PC-3 (cell line): ENCODE results near the gene NFIC. TPM values are rescaled to one million over a fixed set of nuclear protein-coding genes. Genes with fewer than 3 reads are reported as not detected.
"Not testable (repeated sequence)": the region's sequence is repeated elsewhere in the genome, so short reads cannot be mapped to it uniquely, and the experiment has no call there.

ENCODE experiments used
- ATAC-seq: fragments of 200-7000 bp; cut with Tn5 transposase; 2 replicates; pipeline ENCODE4 v1.9.1; 2020; ENCODE audit warnings: mild to moderate bottlenecking, moderate library complexity
- BruUV-seq: library from RNA; stranded (reverse); fragments of 400-500 nt; replicated peaks from 2 replicates; lab custom pipeline; 2021; lab: Mats Ljungman, UMichigan
- CTCF ChIA-PET: fragments of 300-600 bp; sonication (Branson Sonifier 250); formaldehyde crosslinking; loops from one replicate; lab custom pipeline; 2022; ENCODE audit warnings: antibody characterized with exemption; lab: Charles Lee
- POLR2A ChIA-PET: fragments of 300-600 bp; sonication (Branson Sonifier 250); formaldehyde crosslinking; loops from one replicate; lab custom pipeline; 2022; ENCODE audit warnings: antibody characterized with exemption; ENCODE audit not compliant: unreplicated experiment; lab: Charles Lee
- DNase-seq: peaks from one replicate; pipeline ENCODE4 v3.0.0-alpha.2; 2015
- H2AFZ ChIP-seq: fragments of 300-600 bp; sonication (generic); 2 replicates; pipeline ENCODE4 v1.6.0; 2016; ENCODE audit warnings: antibody characterized with exemption, low read length
- H3F3A ChIP-seq: fragments of 300-600 bp; sonication (generic); one replicate; pipeline ENCODE4 v1.6.0; 2017; ENCODE audit warnings: antibody characterized with exemption, low read length, control low read depth, mild to moderate bottlenecking; ENCODE audit not compliant: unreplicated experiment
- H3K27ac ChIP-seq: fragments of 300-600 bp; sonication (generic); 2 replicates; pipeline ENCODE4 v1.5.1; 2016; ENCODE audit warnings: mild to moderate bottlenecking, low read length
- H3K27me3 ChIP-seq: fragments of 300-600 bp; sonication (generic); 2 replicates; pipeline ENCODE4 v1.6.1; 2016; ENCODE audit warnings: low read length, mixed read lengths
- H3K36me3 ChIP-seq: fragments of 300-600 bp; sonication (generic); 2 replicates; pipeline ENCODE4 v1.6.1; 2016; ENCODE audit warnings: low read depth, mixed run types, low read length, mixed read lengths
- H3K4me1 ChIP-seq: fragments of 300-600 bp; sonication (generic); 2 replicates; pipeline ENCODE4 v1.5.1; 2016; ENCODE audit warnings: low read length; ENCODE audit not compliant: insufficient read depth
- H3K4me2 ChIP-seq: fragments of 300-600 bp; sonication (generic); 2 replicates; pipeline ENCODE4 v1.6.0; 2016; ENCODE audit warnings: low read length
- H3K4me3 ChIP-seq: fragments of 300-600 bp; sonication (generic); 2 replicates; pipeline ENCODE4 v1.5.1; 2016; ENCODE audit warnings: mild to moderate bottlenecking, low read length, mixed read lengths
- H3K79me2 ChIP-seq: fragments of 300-600 bp; sonication (generic); 2 replicates; pipeline ENCODE4 v1.6.1; 2017; ENCODE audit warnings: low read length, mixed read lengths
- H3K9ac ChIP-seq: fragments of 300-600 bp; sonication (generic); 2 replicates; pipeline ENCODE4 v1.6.0; 2016; ENCODE audit warnings: mild to moderate bottlenecking, low read length
- H3K9me2 ChIP-seq: fragments of 300-600 bp; sonication (generic); replicated peaks from 2 replicates; pipeline ENCODE4 v1.6.1; 2016; ENCODE audit warnings: mixed run types, low read length, mixed read lengths
- H3K9me3 ChIP-seq: fragments of 300-600 bp; sonication (generic); 2 replicates; pipeline ENCODE4 v1.6.1; 2016; ENCODE audit warnings: low read length, mixed read lengths
- H4K20me1 ChIP-seq: fragments of 300-600 bp; sonication (generic); 2 replicates; pipeline ENCODE4 v1.6.1; 2016; ENCODE audit warnings: low read length, mixed read lengths
- CTCF ChIP-seq: fragments of 300-600 bp; sonication (generic); conservative IDR thresholded peaks from 2 replicates; pipeline ENCODE4 v1.5.1; 2017; ENCODE audit warnings: antibody characterized with exemption, low read depth, mild to moderate bottlenecking, low read length
- EZH2 ChIP-seq: fragments of 300-600 bp; sonication (generic); IDR thresholded peaks from one replicate; pipeline ENCODE4 v1.6.1; 2017; ENCODE audit warnings: antibody characterized with exemption, mild to moderate bottlenecking, low read length; ENCODE audit not compliant: unreplicated experiment
- EZH2phosphoT487 ChIP-seq: fragments of 300-600 bp; sonication (generic); IDR thresholded peaks from 2 replicates; pipeline ENCODE4 v1.6.1; 2018; ENCODE audit warnings: mild to moderate bottlenecking, antibody characterized with exemption, low read length, borderline replicate concordance
- intact Hi-C: fragments of 100-400 bp; cut with micrococcal nuclease; formaldehyde crosslinking; loops from 2 replicates; pipeline ENCODE4 v1.9.0; 2023
- total RNA-seq: library from RNA; depleted of rRNA; stranded (reverse); fragments of >200 nt; gene quantifications from 2 replicates; pipeline ENCODE4 v1.2.3, GENCODE V29; 2014

NFIC gene
- total RNA-seq, 1 experiment from 2014 or later = 31.7 TPM

GRCh38 chr19:3420244-3420755, 53.9 kb downstream of the NFIC start:
- intact Hi-C loops = no loop called here
- peaks cover 3% of the 10 kb centered on the region; the same call in 1 of the 2 replicates for H3K79me2 ChIP-seq
- H3F3A ChIP-seq = no peaks in the 10 kb centered on the region
- DNase-seq (no peak), ATAC-seq (no peak)
- no peak overlapping the region for H3K4me2 ChIP-seq
- BruUV-seq = no TSS peak
- no peaks in the 10 kb centered on the region for H3K9me2 ChIP-seq
- H3K36me3 ChIP-seq = no peaks in the 10 kb centered on the region
- H3K9ac ChIP-seq = no peak overlapping the region
- no peaks in the 10 kb centered on the region for H3K27me3 ChIP-seq
- no peaks in the 10 kb centered on the region for H3K9me3 ChIP-seq
- no peak overlapping the region for H3K4me3 ChIP-seq
- H3K4me1 ChIP-seq = no peaks in the 10 kb centered on the region
- ChIA-PET CTCF (no interaction called here), POLR2A (no interaction called here)
- H2AFZ ChIP-seq = no peak overlapping the region
- no peaks in the 10 kb centered on the region for H4K20me1 ChIP-seq
- no peak for TF ChIP-seq CTCF
- TF ChIP-seq EZH2phosphoT487 = no peak
- TF ChIP-seq EZH2 = no peak
- no peak overlapping the region for H3K27ac ChIP-seq

- no peak overlapping the region for H3K4me3 ChIP-seq
- no peaks in the 10 kb centered on the region for H3K9me3 ChIP-seq
- no peak overlapping the region for H3K9ac ChIP-seq
- intact Hi-C loops = no loop called here
- no peaks in the 10 kb centered on the region for H3K27me3 ChIP-seq
- no peaks in the 10 kb centered on the region for H3K9me2 ChIP-seq
- ChIA-PET CTCF (no interaction called here), POLR2A (no interaction called here)
- no peak overlapping the region for H3K4me2 ChIP-seq
- H3K36me3 ChIP-seq = no peaks in the 10 kb centered on the region
- ATAC-seq (no peak), DNase-seq (no peak)
- no peak overlapping the region for H2AFZ ChIP-seq
- TF ChIP-seq EZH2 (no peak), EZH2phosphoT487 (no peak), CTCF (no peak)
- no peaks in the 10 kb centered on the region; the same call in 1 of the 2 replicates for H3K79me2 ChIP-seq
- no peaks in the 10 kb centered on the region for H4K20me1 ChIP-seq
- no peaks in the 10 kb centered on the region for H3F3A ChIP-seq
- no peaks in the 10 kb centered on the region for H3K4me1 ChIP-seq
- H3K27ac ChIP-seq = no peak overlapping the region
- no TSS peak for BruUV-seq
Measured at GRCh38 chr19:3420909-3421619, 54.7 kb downstream of the NFIC start.

- CTCF ChIA-PET, ATAC-seq: not testable (repeated sequence)
Measured at GRCh38 chr19:3421656-3422055, 55.3 kb downstream of the NFIC start.

More at GRCh38 chr19:3421656-3422055, 55.3 kb downstream of the NFIC start:
- H4K20me1 ChIP-seq, intact Hi-C loops, H3K79me2 ChIP-seq, H2AFZ ChIP-seq, H3K27ac ChIP-seq, H3K4me1 ChIP-seq, DNase-seq, H3K4me2 ChIP-seq, H3K36me3 ChIP-seq, H3K4me3 ChIP-seq, POLR2A ChIA-PET, H3F3A ChIP-seq, BruUV-seq, H3K9ac ChIP-seq, H3K9me2 ChIP-seq, H3K27me3 ChIP-seq, H3K9me3 ChIP-seq: not testable (repeated sequence)
